Caco-2 (cell line): Measurements from ENCODE around the gene STK32C. TPM values are rescaled to one million over a fixed set of nuclear protein-coding genes. Genes with fewer than 3 reads are reported as not detected.

ENCODE experiments used
- BruUV-seq: library from RNA; stranded (reverse); fragments of 400-500 nt; replicated peaks from 2 replicates; lab custom pipeline; 2021; lab: Mats Ljungman, UMichigan
- CTCF ChIA-PET: fragments of 300-600 bp; sonication (Branson Sonifier 250); formaldehyde crosslinking; loops from one replicate; lab custom pipeline; 2022; ENCODE audit warnings: antibody characterized with exemption; lab: Charles Lee
- POLR2A ChIA-PET: fragments of 300-600 bp; sonication (Branson Sonifier 250); formaldehyde crosslinking; loops from one replicate; lab custom pipeline; 2022; ENCODE audit warnings: antibody characterized with exemption; lab: Charles Lee
- DNase-seq, 2 experiments: peaks; one replicate each; pipeline versions ENCODE4 v3.0.0 to v3.0.0-alpha.2; 2020 to 2022
- H3K27me3 ChIP-seq: replicated peaks from 2 replicates; pipeline ENCODE4 v1.6.0; 2011; ENCODE audit warnings: low read length; ENCODE audit not compliant: control insufficient read depth, insufficient read depth
- H3K36me3 ChIP-seq: 2 replicates; pipeline ENCODE4 v1.5.1; 2011; ENCODE audit warnings: low read length; ENCODE audit not compliant: control insufficient read depth, insufficient read depth
- H3K4me1 ChIP-seq: fragments of 250-450 bp; sonication (Bioruptor Pico); 2 replicates; pipeline ENCODE4 v1.5.1; 2020; ENCODE audit warnings: mild to moderate bottlenecking
- H3K4me3 ChIP-seq: 2 replicates; pipeline ENCODE4 v1.5.1; 2011; ENCODE audit warnings: low read depth, mild to moderate bottlenecking, control low read depth, low read length
- H3K9me3 ChIP-seq: fragments of 250-450 bp; sonication (Bioruptor Pico); 2 replicates; pipeline ENCODE4 v1.5.1; 2020; ENCODE audit warnings: mild to moderate bottlenecking, moderate library complexity
- H3K27ac Mint-ChIP-seq: one replicate; pipeline ENCODE4 v1.8.0; 2022; ENCODE audit warnings: mixed read lengths; ENCODE audit not compliant: unreplicated experiment
- H3K27me3 Mint-ChIP-seq: one replicate; pipeline ENCODE4 v1.8.0; 2022; ENCODE audit warnings: mixed read lengths; ENCODE audit not compliant: insufficient read depth, unreplicated experiment
- H3K36me3 Mint-ChIP-seq: one replicate; pipeline ENCODE4 v1.8.0; 2022; ENCODE audit warnings: mild to moderate bottlenecking, mixed read lengths; ENCODE audit not compliant: insufficient read depth, unreplicated experiment
- H3K4me1 Mint-ChIP-seq: one replicate; pipeline ENCODE4 v1.8.0; 2022; ENCODE audit warnings: low read depth, mixed read lengths; ENCODE audit not compliant: unreplicated experiment
- H3K4me3 Mint-ChIP-seq: one replicate; pipeline ENCODE4 v1.8.0; 2022; ENCODE audit warnings: mild to moderate bottlenecking, moderate library complexity, mixed read lengths; ENCODE audit not compliant: unreplicated experiment
- H3K9me3 Mint-ChIP-seq: one replicate; pipeline ENCODE4 v1.8.0; 2022; ENCODE audit warnings: mixed read lengths; ENCODE audit not compliant: unreplicated experiment
- intact Hi-C: fragments of 100-400 bp; cut with micrococcal nuclease; formaldehyde crosslinking; loops from one replicate; pipeline ENCODE4 v1.10.0; 2022; ENCODE audit not compliant: unreplicated experiment
- total RNA-seq: library from RNA; stranded (reverse); gene quantifications from 2 replicates; pipeline ENCODE4 v1.2.3, GENCODE V29; 2022
- TF ChIP-seq, protein P1 (sequence below), 2 experiments: fragments of 200-600 bp in 1 of 2; IDR thresholded peaks; 1 replicate in 1 of 2; 2 replicates in 1 of 2; pipeline versions ENCODE4 v1.5.1 to v1.8.0; 2011 to 2022; ENCODE audit warnings: antibody characterized with exemption in 1 of 2, control low read depth in 1 of 2, inconsistent platforms in 1 of 2, low read depth in 1 of 2, low read length in 1 of 2, mild to moderate bottlenecking in 1 of 2, moderate library complexity in 1 of 2; ENCODE audit not compliant: insufficient read depth in 1 of 2, severe bottlenecking in 1 of 2, unreplicated experiment in 1 of 2

STK32C gene
- total RNA-seq, 1 experiment from 2014 or later: 13.3 TPM

DNA sequence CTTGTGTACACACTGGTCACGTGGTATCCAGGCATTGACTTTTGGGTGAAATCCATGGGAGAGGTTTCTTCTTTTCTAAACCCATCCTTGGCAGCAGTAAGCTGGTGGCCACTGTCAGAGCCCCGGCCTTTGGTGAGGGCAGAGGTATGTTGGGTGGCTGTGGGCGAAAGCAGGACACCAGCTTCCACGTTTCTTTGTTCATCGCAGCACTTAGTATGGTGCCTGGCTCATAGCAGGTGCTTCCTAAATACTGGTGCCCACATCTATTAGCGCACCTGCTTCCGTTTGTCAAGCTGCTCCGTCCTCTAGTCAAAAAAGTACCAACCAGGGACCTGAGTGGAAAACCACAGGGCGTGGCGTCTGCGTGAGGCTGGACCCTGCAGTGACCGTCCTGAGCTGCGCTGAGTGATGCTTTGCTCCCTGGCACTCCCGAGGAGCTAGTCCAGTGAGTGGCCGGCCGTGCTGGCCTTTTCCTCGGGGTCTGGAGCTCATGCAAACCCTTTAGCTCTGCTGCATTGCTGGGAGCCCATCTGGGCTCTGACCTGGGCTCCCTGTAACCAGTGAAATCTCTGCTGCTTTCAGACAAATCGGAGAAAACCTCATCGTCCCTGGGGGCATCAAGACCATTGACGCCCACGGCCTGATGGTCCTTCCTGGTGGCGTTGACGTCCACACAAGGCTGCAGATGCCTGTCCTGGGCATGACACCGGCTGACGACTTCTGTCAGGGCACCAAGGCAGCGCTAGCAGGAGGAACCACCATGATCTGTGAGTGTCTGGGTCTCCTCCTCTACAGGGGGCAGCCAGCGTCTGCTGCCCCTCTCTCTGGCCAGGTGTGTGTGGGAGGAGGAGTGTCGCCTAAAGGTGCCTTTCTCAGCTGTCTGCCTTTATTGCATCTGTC, 115.4 kb downstream of the STK32C start:
- H3K4me1 Mint-ChIP-seq: no peaks in the 10 kb centered on the region
- Histone ChIP-seq H3K9me3 (no peaks in the 10 kb centered on the region), H3K36me3 (no peaks in the 10 kb centered on the region), H3K4me1 (no peaks in the 10 kb centered on the region), H3K27me3 (no peaks in the 10 kb centered on the region; the same call in 1 of the 2 replicates), H3K4me3 (no peak overlapping the region)
- CTCF ChIA-PET: interaction anchor here (0.6 kb wide), 1 partner anchor 61 kb away, joined by 3 read pairs; no protein-coding TSS in a partner anchor
- H3K36me3 Mint-ChIP-seq: peaks cover 6% of the 10 kb centered on the region
- intact Hi-C loops: no loop called here
- TF ChIP-seq, protein P1, sequence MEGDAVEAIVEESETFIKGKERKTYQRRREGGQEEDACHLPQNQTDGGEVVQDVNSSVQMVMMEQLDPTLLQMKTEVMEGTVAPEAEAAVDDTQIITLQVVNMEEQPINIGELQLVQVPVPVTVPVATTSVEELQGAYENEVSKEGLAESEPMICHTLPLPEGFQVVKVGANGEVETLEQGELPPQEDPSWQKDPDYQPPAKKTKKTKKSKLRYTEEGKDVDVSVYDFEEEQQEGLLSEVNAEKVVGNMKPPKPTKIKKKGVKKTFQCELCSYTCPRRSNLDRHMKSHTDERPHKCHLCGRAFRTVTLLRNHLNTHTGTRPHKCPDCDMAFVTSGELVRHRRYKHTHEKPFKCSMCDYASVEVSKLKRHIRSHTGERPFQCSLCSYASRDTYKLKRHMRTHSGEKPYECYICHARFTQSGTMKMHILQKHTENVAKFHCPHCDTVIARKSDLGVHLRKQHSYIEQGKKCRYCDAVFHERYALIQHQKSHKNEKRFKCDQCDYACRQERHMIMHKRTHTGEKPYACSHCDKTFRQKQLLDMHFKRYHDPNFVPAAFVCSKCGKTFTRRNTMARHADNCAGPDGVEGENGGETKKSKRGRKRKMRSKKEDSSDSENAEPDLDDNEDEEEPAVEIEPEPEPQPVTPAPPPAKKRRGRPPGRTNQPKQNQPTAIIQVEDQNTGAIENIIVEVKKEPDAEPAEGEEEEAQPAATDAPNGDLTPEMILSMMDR (IDR thresholded peaks at IDR 0.05; ENCODE audit: insufficient read depth in 1 of 2, low read depth in 1 of 2, low read length in 1 of 2, severe bottlenecking in 1 of 2, unreplicated experiment in 1 of 2): no peak
- DNase-seq: no peak
- BruUV-seq: no TSS peak
- no peak overlapping the region for H3K27ac Mint-ChIP-seq
- H3K4me3 Mint-ChIP-seq: no peak overlapping the region
- no peaks in the 10 kb centered on the region for H3K9me3 Mint-ChIP-seq
- H3K27me3 Mint-ChIP-seq: peaks cover 5% of the 10 kb centered on the region
- POLR2A ChIA-PET: no interaction called here

DNA sequence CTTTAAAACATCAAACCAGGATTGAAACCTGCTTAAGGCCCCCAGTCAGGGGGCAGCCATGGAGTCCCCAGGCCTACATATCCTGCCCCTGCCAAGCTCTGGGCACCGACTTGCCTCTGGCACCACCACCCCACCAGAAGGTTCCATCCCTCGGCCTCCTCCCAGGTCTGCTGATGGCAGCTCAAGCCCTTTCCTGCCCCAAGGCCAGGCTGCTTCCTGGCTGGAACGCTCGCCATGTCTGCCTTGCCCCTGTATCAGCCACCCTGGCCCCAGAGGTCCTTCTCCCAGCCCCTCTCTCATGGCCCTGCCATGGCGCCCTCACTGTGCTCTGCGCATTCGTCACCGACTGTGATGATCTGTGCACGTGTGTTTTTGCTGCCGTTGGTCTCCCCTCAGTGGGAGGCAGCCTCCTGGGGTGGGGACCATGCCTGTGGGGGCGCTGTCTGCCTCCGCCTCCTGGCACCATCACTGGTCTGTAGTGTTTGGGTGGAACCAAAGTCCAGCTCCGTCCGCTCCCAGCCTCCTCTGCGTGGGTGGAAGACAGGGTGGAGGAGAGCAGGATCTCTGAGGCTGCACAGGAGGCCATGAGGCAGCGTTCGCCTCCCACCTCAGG, 117.8 kb downstream of the STK32C start:
- peaks cover 7% of the 10 kb centered on the region for H3K27me3 Mint-ChIP-seq
- ChIA-PET POLR2A (no interaction called here), CTCF (interaction anchor here (0.6 kb wide), 1 partner anchor 102 kb away, joined by 3 read pairs; no protein-coding TSS in a partner anchor)
- Histone ChIP-seq H3K27me3 (no peaks in the 10 kb centered on the region; the same call in 1 of the 2 replicates), H3K4me1 (no peaks in the 10 kb centered on the region), H3K9me3 (no peaks in the 10 kb centered on the region), H3K4me3 (no peak overlapping the region), H3K36me3 (no peaks in the 10 kb centered on the region)
- H3K36me3 Mint-ChIP-seq: peaks cover 6% of the 10 kb centered on the region
- no TSS peak for BruUV-seq
- H3K4me1 Mint-ChIP-seq: no peaks in the 10 kb centered on the region
- no peaks in the 10 kb centered on the region for H3K9me3 Mint-ChIP-seq
- TF ChIP-seq, protein P1 (IDR thresholded peaks at IDR 0.05; ENCODE audit: insufficient read depth in 1 of 2, low read depth in 1 of 2, low read length in 1 of 2, severe bottlenecking in 1 of 2, unreplicated experiment in 1 of 2): no peak
- no peak overlapping the region for H3K4me3 Mint-ChIP-seq
- no peak for DNase-seq
- intact Hi-C loops: no loop called here
- H3K27ac Mint-ChIP-seq: no peak overlapping the region

DNA sequence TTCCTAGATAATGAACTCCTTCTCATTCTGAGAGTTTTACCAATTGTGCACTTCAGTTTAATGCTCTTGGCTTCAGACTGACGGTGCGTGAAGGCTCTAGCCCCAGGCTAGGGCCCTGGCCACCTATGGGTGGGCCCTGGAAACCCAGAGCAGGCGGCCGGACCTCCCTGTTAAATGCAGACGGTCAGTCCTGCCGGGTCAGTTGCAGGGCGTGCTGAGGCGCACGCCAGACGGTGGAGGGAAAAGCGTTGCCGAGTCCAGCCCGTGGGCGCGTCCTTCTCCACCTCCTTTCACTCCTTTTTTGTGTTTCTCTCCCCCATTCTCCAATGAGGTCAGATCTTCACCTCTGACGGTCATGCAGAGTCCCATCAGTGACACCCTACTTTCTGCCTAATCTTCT, 118.7 kb downstream of the STK32C start:
- Mint-ChIP-seq H3K36me3 (peaks cover 6% of the 10 kb centered on the region), H3K9me3 (no peaks in the 10 kb centered on the region), H3K27ac (no peak overlapping the region), H3K4me3 (no peak overlapping the region), H3K27me3 (peaks cover 9% of the 10 kb centered on the region), H3K4me1 (no peaks in the 10 kb centered on the region)
- ChIA-PET CTCF (interaction anchor here (0.6 kb wide), 1 partner anchor 103 kb away, joined by 3 read pairs; no protein-coding TSS in a partner anchor), POLR2A (no interaction called here)
- no peak for DNase-seq
- Histone ChIP-seq H3K27me3 (no peaks in the 10 kb centered on the region; the same call in 1 of the 2 replicates), H3K36me3 (no peaks in the 10 kb centered on the region), H3K4me3 (no peak overlapping the region), H3K4me1 (no peaks in the 10 kb centered on the region), H3K9me3 (no peaks in the 10 kb centered on the region)
- intact Hi-C loops: no loop called here
- TF ChIP-seq, protein P1 (IDR thresholded peaks at IDR 0.05; ENCODE audit: insufficient read depth in 1 of 2, low read depth in 1 of 2, low read length in 1 of 2, severe bottlenecking in 1 of 2, unreplicated experiment in 1 of 2): no peak
- no TSS peak for BruUV-seq
